GM18951 (cell line): ENCODE data around the gene PRKCZ.

Experiments
- POLR2A ChIP-seq: IDR thresholded peaks from 4 replicates; pipeline ENCODE4 v1.6.1; 2011; ENCODE audit warnings: mild to moderate bottlenecking; ENCODE audit not compliant: insufficient read length, insufficient read depth; ENCODE audit errors: extremely low read depth
- in situ Hi-C: fragments of 300-500 bp; cut with MboI; formaldehyde crosslinking; loops from one replicate; pipeline ENCODE4 v1.12.0; 2022; ENCODE audit warnings: low sequenced_read_pairs, mixed read lengths, inconsistent platforms; ENCODE audit not compliant: unreplicated experiment

PRKCZ gene

GRCh38 chr1:2055911-2056575 lies 5.8 kb downstream of the PRKCZ start:
- in situ Hi-C loops: no loop called here
- TF ChIP-seq POLR2A: no peak

- TF ChIP-seq POLR2A: no peak
- in situ Hi-C loops: no loop called here
These were observed 6.9 kb downstream of the PRKCZ start for GRCh38 chr1:2056955-2057590.

GRCh38 chr1:2059290-2059953 lies 9.2 kb downstream of the PRKCZ start:
- TF ChIP-seq POLR2A: no peak
- in situ Hi-C loops: no loop called here

GRCh38 chr1:2060072-2060471 lies 9.9 kb downstream of the PRKCZ start:
- TF ChIP-seq POLR2A: no peak

GRCh38 chr1:2060535-2060934 lies 10.3 kb downstream of the PRKCZ start:
- in situ Hi-C loops: no loop called here
- no peak for TF ChIP-seq POLR2A

More at GRCh38 chr1:2060072-2060471, 9.9 kb downstream of the PRKCZ start:
- in situ Hi-C loops: no loop called here

- TF ChIP-seq POLR2A: no peak
- in situ Hi-C loops: no loop called here
These were observed 11.0 kb downstream of the PRKCZ start for GRCh38 chr1:2061065-2061778.

GRCh38 chr1:2065699-2066098 lies 15.5 kb downstream of the PRKCZ start:
- no peak for TF ChIP-seq POLR2A
- in situ Hi-C loops: no loop called here

- no peak for TF ChIP-seq POLR2A
- in situ Hi-C loops: no loop called here
These were observed 17.2 kb downstream of the PRKCZ start for GRCh38 chr1:2067393-2067792.

GRCh38 chr1:2067981-2068380 lies 17.8 kb downstream of the PRKCZ start:
- in situ Hi-C loops: no loop called here
- no peak for TF ChIP-seq POLR2A

GRCh38 chr1:2068951-2069350 lies 18.7 kb downstream of the PRKCZ start:
- no peak for TF ChIP-seq POLR2A
- in situ Hi-C loops: no loop called here

GRCh38 chr1:2070016-2070415 lies 19.8 kb downstream of the PRKCZ start:
- TF ChIP-seq POLR2A: no peak
- in situ Hi-C loops: no loop called here

- no peak for TF ChIP-seq POLR2A
- in situ Hi-C loops: no loop called here
These were observed 20.8 kb downstream of the PRKCZ start for GRCh38 chr1:2070800-2071530.
